ENCODE measurements around the gene SMOC1.

DNA sequence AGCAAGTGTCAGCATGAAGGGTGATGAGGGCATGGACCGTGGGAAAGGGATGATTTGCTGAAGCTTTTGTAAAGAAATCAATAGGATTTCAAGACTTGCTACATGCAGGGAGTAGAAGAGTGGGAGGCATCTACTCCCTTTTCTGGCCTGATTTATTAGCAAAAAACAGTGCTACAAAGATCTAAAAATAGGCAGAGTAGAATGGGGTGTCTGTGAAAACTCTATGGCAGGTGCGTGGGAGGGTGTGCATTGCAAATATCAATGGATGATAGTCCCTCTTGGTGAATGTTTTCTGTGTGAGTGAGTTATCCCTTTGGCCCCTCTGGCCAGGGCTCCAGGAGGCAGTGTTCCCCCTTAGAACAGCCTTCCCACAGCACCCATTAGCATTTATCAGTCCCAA, 139.0 kb downstream of the SMOC1 start:
- TF ChIP-seq, protein P1, sequence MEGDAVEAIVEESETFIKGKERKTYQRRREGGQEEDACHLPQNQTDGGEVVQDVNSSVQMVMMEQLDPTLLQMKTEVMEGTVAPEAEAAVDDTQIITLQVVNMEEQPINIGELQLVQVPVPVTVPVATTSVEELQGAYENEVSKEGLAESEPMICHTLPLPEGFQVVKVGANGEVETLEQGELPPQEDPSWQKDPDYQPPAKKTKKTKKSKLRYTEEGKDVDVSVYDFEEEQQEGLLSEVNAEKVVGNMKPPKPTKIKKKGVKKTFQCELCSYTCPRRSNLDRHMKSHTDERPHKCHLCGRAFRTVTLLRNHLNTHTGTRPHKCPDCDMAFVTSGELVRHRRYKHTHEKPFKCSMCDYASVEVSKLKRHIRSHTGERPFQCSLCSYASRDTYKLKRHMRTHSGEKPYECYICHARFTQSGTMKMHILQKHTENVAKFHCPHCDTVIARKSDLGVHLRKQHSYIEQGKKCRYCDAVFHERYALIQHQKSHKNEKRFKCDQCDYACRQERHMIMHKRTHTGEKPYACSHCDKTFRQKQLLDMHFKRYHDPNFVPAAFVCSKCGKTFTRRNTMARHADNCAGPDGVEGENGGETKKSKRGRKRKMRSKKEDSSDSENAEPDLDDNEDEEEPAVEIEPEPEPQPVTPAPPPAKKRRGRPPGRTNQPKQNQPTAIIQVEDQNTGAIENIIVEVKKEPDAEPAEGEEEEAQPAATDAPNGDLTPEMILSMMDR (IDR thresholded peaks at IDR 0.05), result no peak
- TF ChIP-seq POLR2AphosphoS5 (IDR thresholded peaks at IDR 0.05; ENCODE audit: low read depth, low read length), result no peak
- TF ChIP-seq SIN3A (IDR thresholded peaks at IDR 0.05; ENCODE audit: borderline replicate concordance, insufficient read depth, low read depth, low read length), result no peak

Measured in Panc1 (cell line).